ENCODE results near the gene TMCC1. TPM values are rescaled to one million over a fixed set of nuclear protein-coding genes. Genes with fewer than 3 reads are reported as not detected.

TMCC1 gene
- polyA plus RNA-seq, 1 of the 3 experiments (the other 2 are of a cell fraction), result 7.2 TPM

GRCh38 chr3:129822241-129822640 lies 71.3 kb downstream of the TMCC1 start (continued):
- TF ChIP-seq PBX3 (IDR thresholded peaks at IDR 0.05), result no peak

- H3K79me2 ChIP-seq (ENCODE audit: insufficient read depth), result peaks cover 1% of the 10 kb centered on the region; the same call in 1 of the 2 replicates
- 66% methylated on average over 4 of the region's 4 CpGs for WGBS (ENCODE audit: low lambda C conversion rate)
- no peak for TF ChIP-seq FOXJ3 (CRISPR knock-in tag; IDR thresholded peaks at IDR 0.05)
- H3K9ac ChIP-seq, result no peak overlapping the region
- H2AFZ ChIP-seq (ENCODE audit: low read depth), result no peak overlapping the region
- no peaks in the 10 kb centered on the region for H4K20me1 ChIP-seq (ENCODE audit: insufficient read depth)
- H3K4me2 ChIP-seq, result no peak overlapping the region
- no peak for DNase-seq
- peaks cover 0 to 5% of the 10 kb centered on the region in 2 experiments for H3K36me3 ChIP-seq (replicated peaks in 1 of 2; ENCODE audit: control insufficient read depth in 1 of 2, insufficient read depth in 2 of 2, low read length in 1 of 2)
- H3K9me3 ChIP-seq, result no peaks in the 10 kb centered on the region
- H3F3A ChIP-seq (replicated peaks; ENCODE audit: insufficient read depth), result no peaks in the 10 kb centered on the region
- H3K27ac ChIP-seq (ENCODE audit: low read depth in 2 of 2, low read length in 1 of 2), result no peak overlapping the region
- CTCF ChIA-PET, result interaction anchor here (1.1 kb wide), 1 partner anchor 171 kb away, joined by 3 read pairs; no protein-coding TSS in a partner anchor
- no peaks in the 10 kb centered on the region for H3K27me3 ChIP-seq (ENCODE audit: insufficient read depth)
- H3K9me2 ChIP-seq, result no peaks in the 10 kb centered on the region
- no peaks in the 10 kb centered on the region; a peak in 1 of 4 replicates for H3K4me1 ChIP-seq (ENCODE audit: control insufficient read depth in 1 of 2, insufficient read depth in 2 of 2, low read depth in 1 of 2, low read length in 1 of 2)
- POLR2A ChIA-PET, result no interaction called here
- no peak overlapping the region for H3K4me3 ChIP-seq (ENCODE audit: low read depth in 2 of 2, low read length in 1 of 2)
Observed at GRCh38 chr3:129820587-129820986, 72.9 kb downstream of the TMCC1 start.

GRCh38 chr3:129812589-129812988 lies 80.9 kb downstream of the TMCC1 start:
- H3K27ac ChIP-seq (ENCODE audit: low read depth in 2 of 2, low read length in 1 of 2), result no peak overlapping the region
- no peak overlapping the region for H2AFZ ChIP-seq (ENCODE audit: low read depth)
- no peak for DNase-seq
- H3K79me2 ChIP-seq (ENCODE audit: insufficient read depth), result peaks cover 18% of the 10 kb centered on the region; the same call in 1 of the 2 replicates
- CTCF ChIA-PET, result interaction anchor here (0.8 to 2.1 kb wide), 5 partner anchors 13 to 163 kb away, joined by 3 to 7 read pairs (median 3); no protein-coding TSS in a partner anchor
- H4K20me1 ChIP-seq (ENCODE audit: insufficient read depth), result no peaks in the 10 kb centered on the region
- H3K36me3 ChIP-seq (replicated peaks in 1 of 2; ENCODE audit: control insufficient read depth in 1 of 2, insufficient read depth in 2 of 2, low read length in 1 of 2), result no peaks in the 10 kb centered on the region
- no peaks in the 10 kb centered on the region for H3K9me3 ChIP-seq
- H3F3A ChIP-seq (replicated peaks; ENCODE audit: insufficient read depth), result peaks cover 5% of the 10 kb centered on the region
- H3K4me3 ChIP-seq (ENCODE audit: low read depth in 2 of 2, low read length in 1 of 2), result no peak overlapping the region
- TF ChIP-seq MAX (IDR thresholded peaks at IDR 0.05; ENCODE audit: low read depth) (no peak), FOSL2 (IDR thresholded peaks at IDR 0.05; ENCODE audit: borderline replicate concordance, low read depth) (no peak), USF1 (IDR thresholded peaks at IDR 0.05; ENCODE audit: borderline replicate concordance, low read depth) (no peak), TAF1 (IDR thresholded peaks at IDR 0.05; ENCODE audit: borderline replicate concordance, low read depth, low read length) (no peak), FOXM1 (IDR thresholded peaks at IDR 0.05; ENCODE audit: low read depth) (no peak), TCF12 (IDR thresholded peaks at IDR 0.05) (no peak), RFX5 (IDR thresholded peaks at IDR 0.05; ENCODE audit: low read length) (no peak), FOXJ3 (CRISPR knock-in tag; IDR thresholded peaks at IDR 0.05) (no peak), SIN3A (IDR thresholded peaks at IDR 0.05; ENCODE audit: borderline replicate concordance, low read depth, low read length) (no peak), POLR2AphosphoS5 (IDR thresholded peaks at IDR 0.05; ENCODE audit: low read depth, low read length) (no peak), EP300 (IDR thresholded peaks at IDR 0.05; ENCODE audit: borderline replicate concordance in 1 of 2, low read depth in 1 of 2, low read length in 1 of 2) (no peak), TEAD4 (IDR thresholded peaks at IDR 0.05; ENCODE audit: borderline replicate concordance, insufficient read depth) (no peak), NFIC (IDR thresholded peaks at IDR 0.05; ENCODE audit: borderline replicate concordance) (no peak), CTCF (IDR thresholded peaks at IDR 0.05) (no peak), GATA2 (CRISPR knock-in tag; IDR thresholded peaks at IDR 0.05) (no peak), ZBTB33 (IDR thresholded peaks at IDR 0.05; ENCODE audit: borderline replicate concordance, low read depth) (no peak), RAD21 (IDR thresholded peaks at IDR 0.05; ENCODE audit: low read length) (no peak), PBX3 (IDR thresholded peaks at IDR 0.05) (no peak)
- 96% methylated on average over 3 of the region's 3 CpGs for WGBS (ENCODE audit: low lambda C conversion rate)
- peaks cover 0 to 6% of the 10 kb centered on the region in 2 experiments; a peak in 3 of 4 replicates for H3K4me1 ChIP-seq (ENCODE audit: control insufficient read depth in 1 of 2, insufficient read depth in 2 of 2, low read depth in 1 of 2, low read length in 1 of 2)
- POLR2A ChIA-PET, result no interaction called here
- no peak overlapping the region for H3K4me2 ChIP-seq
- H3K9me2 ChIP-seq, result no peaks in the 10 kb centered on the region
- H3K27me3 ChIP-seq (ENCODE audit: insufficient read depth), result no peaks in the 10 kb centered on the region
- no peak overlapping the region for H3K9ac ChIP-seq
